GM08714 (cell line): ENCODE measurements around the gene IKZF5.

ENCODE experiments used
- H3K4me3 ChIP-seq: fragments of 200-500 bp; sonication (Bioruptor generic); 2 replicates; pipeline ENCODE4 v1.5.1; 2014; ENCODE audit warnings: mild to moderate bottlenecking, low read length, inconsistent platforms
- ZNF274 ChIP-seq: IDR thresholded peaks from 2 replicates; pipeline ENCODE4 v1.6.1; 2012; ENCODE audit warnings: mild to moderate bottlenecking, low read depth, low read length

The IKZF5 gene

DNA sequence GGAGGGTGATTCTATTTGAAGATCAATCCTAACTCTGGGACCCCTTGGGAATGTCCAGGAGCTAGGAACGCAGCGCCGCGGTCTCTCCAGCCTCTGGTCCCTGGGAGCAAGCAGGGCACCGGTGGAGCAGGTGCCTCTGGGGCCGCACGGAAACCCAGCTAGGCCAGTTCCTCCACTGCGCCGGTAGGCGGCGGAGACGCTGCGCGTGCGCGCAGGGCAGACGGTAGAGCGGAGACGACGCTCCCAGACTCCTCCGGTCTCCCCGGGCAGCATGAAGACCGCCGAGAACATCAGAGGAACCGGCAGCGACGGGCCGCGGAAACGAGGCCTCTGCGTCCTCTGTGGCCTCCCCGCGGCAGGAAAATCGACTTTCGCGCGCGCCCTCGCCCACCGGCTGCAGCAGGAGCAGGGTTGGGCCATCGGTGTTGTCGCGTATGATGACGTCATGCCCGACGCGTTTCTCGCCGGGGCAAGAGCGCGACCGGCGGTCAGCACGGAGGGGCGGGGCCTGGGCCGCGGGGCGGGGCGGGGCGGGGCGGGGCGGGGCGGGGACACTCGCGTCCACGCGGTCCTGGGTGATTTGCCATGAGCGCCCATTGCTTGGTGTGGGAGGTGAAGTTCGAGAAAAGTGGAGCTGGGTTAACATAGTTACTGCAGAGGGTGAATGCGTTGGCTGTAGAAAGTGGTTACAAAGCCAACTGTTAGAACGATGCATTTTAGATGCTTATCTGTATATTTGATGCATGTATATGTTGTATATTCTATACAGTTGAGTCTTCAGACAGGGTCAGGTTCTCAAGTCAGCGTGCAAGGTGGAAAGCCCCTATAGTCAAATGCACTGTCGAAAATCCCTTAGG, 28.2 kb downstream of the IKZF5 start, which contains the start of gene PSTK:
TSS of gene PSTK (plus strand) at position 193 of the 857 bp plus-strand sequence. CDS start at position 272, 79 bp downstream.
- no peak for TF ChIP-seq ZNF274
- peak within 1 kb of the TSS; percentile 72 for H3K4me3 ChIP-seq

DNA sequence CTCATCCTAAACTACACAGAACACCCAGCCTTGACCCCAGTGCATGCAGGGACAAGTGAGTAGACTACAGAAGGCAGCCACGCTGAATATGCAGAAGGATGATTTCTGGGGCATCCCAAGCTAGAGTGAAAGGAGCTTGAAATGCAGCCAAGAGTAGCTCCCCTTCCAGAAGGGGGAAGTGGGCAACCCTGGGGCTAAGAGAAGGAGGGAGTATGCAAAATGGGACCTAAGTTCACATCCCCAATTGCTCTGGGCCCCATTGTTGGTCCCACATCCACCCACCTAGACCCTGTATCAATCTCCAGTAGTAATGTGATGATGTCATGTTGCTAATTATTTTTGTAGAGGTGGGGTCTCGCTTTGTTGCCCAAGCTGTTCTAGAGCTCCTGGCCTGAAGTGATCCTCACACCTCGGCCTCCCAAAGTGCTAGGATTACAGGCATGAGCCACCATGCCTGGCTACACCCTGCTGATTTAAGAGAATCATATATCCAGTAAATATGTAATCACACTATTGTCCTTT, 34.0 kb downstream of the IKZF5 start:
- no peak for TF ChIP-seq ZNF274
- H3K4me3 ChIP-seq, result no peak overlapping the region

DNA sequence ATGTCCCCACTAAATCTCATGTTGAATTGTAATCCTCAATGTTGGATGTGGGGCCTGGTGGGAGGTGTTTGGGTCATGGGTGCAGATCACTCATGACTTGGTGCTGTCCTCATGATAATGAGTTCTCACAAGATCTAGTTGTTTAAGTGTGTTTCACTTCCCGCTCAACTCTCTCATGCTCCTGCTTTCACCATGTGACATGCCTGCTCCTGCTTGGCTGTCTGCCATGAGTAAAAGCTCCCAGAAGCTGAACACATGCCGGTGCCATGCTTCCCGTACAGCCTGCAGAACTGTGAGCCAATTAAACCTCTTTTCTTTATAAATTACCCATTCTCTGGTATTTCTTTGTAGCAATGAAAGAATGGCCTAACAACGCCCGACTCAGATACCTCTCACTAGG, 34.6 kb downstream of the IKZF5 start:
- no peak overlapping the region for H3K4me3 ChIP-seq
- no peak for TF ChIP-seq ZNF274

DNA sequence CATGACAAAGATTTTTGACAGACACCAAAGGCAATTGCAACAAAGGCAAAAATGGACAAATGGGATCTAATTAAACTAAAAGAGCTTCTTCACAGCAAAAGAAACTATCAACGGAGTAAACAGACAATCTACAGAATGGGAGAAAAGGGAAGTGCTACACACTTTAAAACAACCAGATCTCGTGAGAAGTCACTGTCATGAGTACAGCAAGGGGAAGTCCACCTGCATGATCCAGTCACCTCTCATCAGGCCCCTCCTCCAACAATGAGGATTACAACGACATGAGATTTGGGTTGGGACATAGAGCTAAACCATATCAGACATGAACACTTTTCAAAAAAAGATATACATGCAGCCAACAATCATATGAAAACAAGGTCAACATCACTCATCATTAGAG, 39.9 kb downstream of the IKZF5 start:
- no peak for TF ChIP-seq ZNF274
- no peak overlapping the region for H3K4me3 ChIP-seq

DNA sequence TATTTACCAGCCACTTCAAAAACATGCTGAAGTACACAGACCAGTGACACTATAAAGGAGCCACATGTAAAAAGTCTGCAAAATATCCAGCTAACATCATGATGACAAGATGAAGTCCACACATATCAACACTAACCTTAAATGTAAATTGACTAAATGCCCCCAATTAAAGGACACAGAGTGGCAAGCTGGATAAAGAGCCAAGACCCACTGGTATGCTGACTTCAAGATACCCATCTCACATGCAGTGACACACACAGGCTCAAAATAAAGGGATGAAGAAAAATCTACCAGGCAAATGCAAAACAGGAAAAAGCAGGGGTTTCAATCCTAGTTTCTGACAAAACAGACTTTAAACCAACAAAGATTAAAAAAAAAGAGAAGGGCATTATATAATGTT, 41.7 kb downstream of the IKZF5 start:
- no peak overlapping the region for H3K4me3 ChIP-seq
- no peak for TF ChIP-seq ZNF274

DNA sequence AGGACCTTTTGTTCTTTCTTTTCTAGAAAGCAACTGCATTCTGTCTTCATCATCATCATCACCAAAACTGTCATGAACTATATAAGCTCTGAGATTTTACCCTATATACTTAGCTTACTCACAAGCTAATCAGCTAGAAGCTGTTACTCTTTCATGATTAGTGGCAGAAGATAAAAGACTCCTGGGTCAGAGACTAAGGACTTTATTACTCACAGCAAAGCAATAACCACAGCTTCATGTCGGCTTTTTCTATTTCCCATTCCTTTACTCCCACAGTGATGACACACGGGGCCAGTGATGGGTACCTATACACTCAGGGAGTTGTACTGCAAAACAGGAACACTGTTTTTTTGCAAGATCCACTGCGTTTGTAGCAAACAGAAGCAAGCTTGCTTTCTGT, 46.2 kb downstream of the IKZF5 start:
- no peak for TF ChIP-seq ZNF274

DNA sequence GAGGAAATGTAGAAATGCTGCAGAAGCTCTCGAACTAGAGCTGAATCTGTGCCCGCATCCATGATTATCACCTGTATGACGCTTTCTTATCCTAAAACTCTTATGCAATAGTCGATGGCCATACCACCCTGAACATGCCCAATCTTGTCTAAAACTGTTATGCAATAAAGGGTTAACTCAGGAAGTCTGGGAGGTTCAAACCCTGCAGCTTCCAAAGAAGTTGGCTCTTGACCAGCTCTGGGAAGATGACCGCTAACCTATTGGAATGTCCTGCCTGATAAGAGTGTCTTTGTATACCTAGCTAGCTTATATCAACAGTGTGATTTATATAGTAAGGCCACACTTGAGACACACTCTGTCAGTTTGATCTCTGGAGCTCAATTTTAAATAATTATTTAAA, 51.1 kb downstream of the IKZF5 start:
- no peak overlapping the region for H3K4me3 ChIP-seq
- TF ChIP-seq ZNF274, result no peak

More for the DNA sequence above, 46.2 kb downstream of the IKZF5 start:
- no peak overlapping the region for H3K4me3 ChIP-seq

DNA sequence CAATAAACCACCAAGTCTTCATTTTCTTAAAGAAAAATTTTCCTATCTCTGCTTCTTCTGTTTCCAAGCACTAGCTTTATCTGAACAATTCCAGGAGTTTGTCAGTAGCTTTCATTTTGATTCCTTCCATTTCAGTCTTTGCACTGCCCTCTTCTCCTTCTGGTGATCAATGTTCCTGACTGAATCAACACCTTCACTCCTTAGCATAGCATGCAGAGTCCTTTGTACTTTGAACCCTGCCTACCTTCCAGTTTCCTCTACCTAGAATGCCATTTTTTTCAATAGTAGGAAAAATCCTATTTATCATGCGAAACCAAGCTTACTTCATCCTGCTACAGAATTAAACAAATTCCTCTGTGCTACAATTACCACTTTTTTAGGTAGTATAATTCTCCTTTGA, 52.7 kb downstream of the IKZF5 start:
- no peak for TF ChIP-seq ZNF274

DNA sequence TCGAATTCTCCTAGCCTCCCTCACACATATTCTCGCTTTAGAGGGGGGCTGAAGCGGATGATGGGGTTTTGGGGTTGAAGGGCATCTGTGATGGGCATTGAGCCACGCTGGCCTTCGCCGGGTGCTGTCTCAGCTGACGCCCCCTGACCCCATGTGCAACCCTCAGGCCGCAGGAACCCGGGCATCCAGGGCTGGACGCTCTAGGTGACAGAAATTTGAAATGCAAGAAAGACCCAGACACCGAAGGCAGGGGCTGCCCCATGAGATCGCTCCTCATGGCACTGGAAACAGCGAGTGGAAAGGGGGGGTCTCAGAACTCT, 53.9 kb downstream of the IKZF5 start:
- TF ChIP-seq ZNF274, result no peak
- H3K4me3 ChIP-seq, result peak overlapping the region; percentile 26; the same call in 1 of the 2 replicates

More for the DNA sequence above, 52.7 kb downstream of the IKZF5 start:
- no peak overlapping the region for H3K4me3 ChIP-seq

DNA sequence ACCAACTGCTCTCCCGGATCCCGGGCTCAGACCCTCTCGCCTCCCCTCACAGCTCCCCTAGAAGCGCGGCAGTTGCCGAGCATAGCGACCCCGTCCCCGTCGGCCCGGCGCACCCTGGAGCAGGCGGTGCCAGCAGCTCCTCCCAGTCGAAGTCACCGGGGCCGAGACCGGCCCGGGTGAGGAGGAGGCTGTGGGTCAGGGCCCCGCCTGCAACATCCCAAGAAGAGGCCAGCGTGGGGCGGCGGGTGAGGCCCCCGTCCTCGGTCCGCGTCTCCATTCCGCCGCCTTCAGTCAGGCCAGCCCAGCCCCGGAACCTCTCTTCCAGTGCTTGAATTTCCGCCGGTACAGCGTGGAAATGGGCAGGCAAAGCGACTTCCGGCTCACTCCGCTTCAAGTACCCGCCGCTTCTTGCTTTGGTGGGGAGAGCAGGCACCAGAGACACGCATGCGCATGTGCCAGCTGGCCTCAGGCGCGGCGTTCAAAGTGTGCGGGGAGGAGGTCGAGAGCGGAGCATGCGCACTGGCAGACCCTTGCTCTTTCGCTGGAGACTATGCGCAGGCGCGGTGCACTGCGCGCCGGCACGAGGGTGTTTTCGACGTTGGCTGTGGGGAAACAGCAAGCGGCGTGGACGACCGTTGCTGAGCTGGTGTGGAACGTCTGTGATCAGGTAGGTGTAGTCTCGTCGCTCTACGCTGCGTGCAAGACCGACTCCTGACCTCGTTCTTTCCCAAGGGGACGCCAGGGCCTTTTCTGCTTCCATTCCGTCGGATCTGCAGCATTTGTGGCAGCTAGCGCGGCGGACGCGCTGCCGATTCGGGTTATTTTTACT, 54.5 kb downstream of the IKZF5 start, which contains the start of gene C10orf88:
TSS of gene C10orf88 (minus strand) at position 326 of the 829 bp plus-strand sequence. CDS start at position 277, 49 bp downstream.
- peak within 1 kb of the TSS; percentile 80 for H3K4me3 ChIP-seq
- TF ChIP-seq ZNF274, result no peak

DNA sequence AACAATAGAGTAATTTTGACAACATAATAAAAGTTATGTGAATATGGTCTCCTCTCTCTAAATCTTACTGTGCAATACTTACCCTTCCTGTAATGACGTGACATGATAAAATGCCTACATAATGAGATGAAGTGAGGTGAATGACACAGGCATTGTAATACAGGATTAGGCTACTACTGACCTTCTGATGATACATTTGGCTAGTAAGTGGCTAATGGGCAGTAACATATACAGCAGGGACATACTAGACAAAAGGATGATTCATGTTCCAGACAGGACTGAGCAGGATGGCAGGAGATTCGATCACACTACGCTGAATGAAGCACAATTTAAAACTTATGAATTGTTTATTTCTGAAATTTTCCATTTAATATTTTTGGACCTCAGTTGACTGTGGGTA, 59.3 kb downstream of the IKZF5 start:
- no peak overlapping the region for H3K4me3 ChIP-seq

More for the DNA sequence above, 59.3 kb downstream of the IKZF5 start:
- TF ChIP-seq ZNF274, result no peak
